Measurements from ENCODE around the gene JCAD. TPM values are rescaled to one million over a fixed set of nuclear protein-coding genes. Genes with fewer than 3 reads are reported as not detected.

The JCAD gene
- total and polyA plus RNA-seq, 2 of the 8 experiments (the other 6 are each of a cell fraction or from before 2014, with no cell fraction given) = 0.56 to 5.2 TPM

GRCh38 chr10:30011956-30012647 lies 47.3 kb downstream of the JCAD start:
- FAIRE-seq = no peak
- CTCF ChIA-PET (ENCODE audit: partially characterized antibody) = interaction anchor here (0.6 to 5.9 kb wide), 4 partner anchors 12 to 547 kb away, joined by 3 to 65 read pairs (median 6); no protein-coding TSS in a partner anchor
- TF ChIP-seq CTCF (IDR thresholded peaks at IDR 0.05; ENCODE audit: control extremely low read depth in 1 of 3, insufficient read depth in 1 of 3, low read depth in 1 of 3, low read length in 3 of 3) (no peak), BRCA1 (IDR thresholded peaks at IDR 0.05; ENCODE audit: low read depth, low read length) (no peak), SIX5 (IDR thresholded peaks at IDR 0.05; ENCODE audit: low read depth, low read length) (no peak), CBX5 (IDR thresholded peaks at IDR 0.05; ENCODE audit: low read depth, low read length) (no peak), SUZ12 (IDR thresholded peaks at IDR 0.05; ENCODE audit: low read length) (no peak), RFX5 (IDR thresholded peaks at IDR 0.05; ENCODE audit: borderline replicate concordance, low read depth, low read length) (no peak), CHD1 (IDR thresholded peaks at IDR 0.05; ENCODE audit: low read depth, low read length) (no peak)

More at GRCh38 chr10:30011956-30012647, 47.3 kb downstream of the JCAD start:
- Histone ChIP-seq H3K79me1 (ENCODE audit: low read depth, low read length) (no peaks in the 10 kb centered on the region), H3K4me2 (ENCODE audit: insufficient read depth in 1 of 2, low read depth in 2 of 2, low read length in 2 of 2) (no peak overlapping the region), H2BK15ac (ENCODE audit: low read length) (no peak overlapping the region), H3K4ac (replicated peaks; ENCODE audit: insufficient read length, low read depth, low read length) (no peak overlapping the region), H3K9ac (replicated peaks in 1 of 4; ENCODE audit: extremely low read depth in 1 of 4, low read depth in 3 of 4, low read length in 3 of 4) (no peak overlapping the region), H4K8ac (ENCODE audit: extremely low read depth, insufficient read depth, low read length) (no peak overlapping the region), H3K4me1 (replicated peaks in 1 of 4; ENCODE audit: control insufficient read depth in 3 of 4, insufficient read depth in 4 of 4, low read length in 3 of 4) (peaks cover 0 to 2% (median 0%) of the 10 kb centered on the region in 4 experiments; a peak in 1 of 7 replicates), H2BK5ac (ENCODE audit: low read depth, low read length) (no peak overlapping the region), H3K27me3 (replicated peaks in 1 of 4; ENCODE audit: control insufficient read depth in 3 of 4, extremely low read depth in 1 of 4, insufficient read depth in 3 of 4, low read length in 3 of 4) (no peaks in the 10 kb centered on the region), H3K23me2 (ENCODE audit: low read depth, low read length) (no peaks in the 10 kb centered on the region), H2BK12ac (ENCODE audit: low read depth, low read length) (no peak overlapping the region), H4K5ac (ENCODE audit: insufficient read length, low read depth, low read length) (no peak overlapping the region), H3K14ac (ENCODE audit: insufficient read length) (no peak overlapping the region), H2AFZ (ENCODE audit: low read length) (no peak overlapping the region), H3K4me3 (ENCODE audit: extremely low read depth in 1 of 4, insufficient read depth in 2 of 4, low read depth in 3 of 4, low read length in 4 of 4) (no peak overlapping the region), H3K27ac (ENCODE audit: low read depth, low read length) (no peak overlapping the region), H4K91ac (replicated peaks; ENCODE audit: insufficient read length, low read length) (no peak overlapping the region), H3K56ac (replicated peaks; ENCODE audit: insufficient read length, low read depth, low read length) (no peak overlapping the region), H2BK20ac (ENCODE audit: low read length) (no peak overlapping the region), H2AK5ac (ENCODE audit: low read depth, low read length) (no peak overlapping the region), H3K9me3 (ENCODE audit: insufficient read depth in 2 of 2, low read depth in 1 of 2, low read length in 1 of 2) (no peaks in the 10 kb centered on the region), H3K23ac (ENCODE audit: insufficient read length) (no peak overlapping the region), H3K36me3 (ENCODE audit: control insufficient read depth in 2 of 4, insufficient read depth in 4 of 4, low read length in 3 of 4) (no peaks in the 10 kb centered on the region), H3K18ac (ENCODE audit: extremely low read depth, low read length) (no peak overlapping the region), H2BK120ac (replicated peaks; ENCODE audit: low read depth, low read length) (no peak overlapping the region), H4K20me1 (replicated peaks in 1 of 2; ENCODE audit: control insufficient read depth in 1 of 2, insufficient read depth in 2 of 2, low read length in 2 of 2) (no peaks in the 10 kb centered on the region), H3K79me2 (ENCODE audit: control insufficient read depth in 1 of 2, insufficient read depth in 2 of 2, low read length in 2 of 2) (no peaks in the 10 kb centered on the region)
- no peak for DNase-seq (ENCODE audit: low read depth in 1 of 2, low spot score in 2 of 2)
- POLR2A ChIA-PET (ENCODE audit: partially characterized antibody) = interaction anchor here (1.4 kb wide), 1 partner anchor 222 kb away, joined by 3 read pairs; no protein-coding TSS in a partner anchor
- 63% methylated on average over 4 of the region's 4 CpGs; no CpG with 5 or more reads in 1 of the 2 experiments for WGBS, 2 experiments (ENCODE audit: extremely low coverage in 1 of 2, insufficient coverage in 1 of 2, insufficient read length in 1 of 2, insufficient replicate concordance in 2 of 2, low coverage in 1 of 2, low lambda C conversion rate in 2 of 2, missing lambda C conversion rate in 1 of 2)
